Right lung (tissue), 5 donors: ENCODE results near the gene COMP. TPM values are rescaled to one million over a fixed set of nuclear protein-coding genes. Genes with fewer than 3 reads are reported as not detected.
A peak's percentile ranks its signal among the peaks of the same experiment; 100 is the strongest.

Experiments used
- DNase-seq, 2 donors: peaks; one replicate each; pipeline ENCODE4 v3.0.0-alpha.2; 2013
- polyA plus RNA-seq, 5 donors: library from polyadenylated mRNA; unstranded; fragments of 120-200 nt; gene quantifications; one replicate each; pipeline versions ENCODE4 v1.2.1 to v1.2.3, GENCODE V29; 2013; ENCODE audit warnings: inconsistent platforms in 1 of 5, low replicate concordance in 1 of 5; ENCODE audit not compliant: insufficient read length in 5 of 5, insufficient read depth in 1 of 5

Gene COMP
- polyA plus RNA-seq, 5 donors = 0.60 TPM; not detected in 4

DNA sequence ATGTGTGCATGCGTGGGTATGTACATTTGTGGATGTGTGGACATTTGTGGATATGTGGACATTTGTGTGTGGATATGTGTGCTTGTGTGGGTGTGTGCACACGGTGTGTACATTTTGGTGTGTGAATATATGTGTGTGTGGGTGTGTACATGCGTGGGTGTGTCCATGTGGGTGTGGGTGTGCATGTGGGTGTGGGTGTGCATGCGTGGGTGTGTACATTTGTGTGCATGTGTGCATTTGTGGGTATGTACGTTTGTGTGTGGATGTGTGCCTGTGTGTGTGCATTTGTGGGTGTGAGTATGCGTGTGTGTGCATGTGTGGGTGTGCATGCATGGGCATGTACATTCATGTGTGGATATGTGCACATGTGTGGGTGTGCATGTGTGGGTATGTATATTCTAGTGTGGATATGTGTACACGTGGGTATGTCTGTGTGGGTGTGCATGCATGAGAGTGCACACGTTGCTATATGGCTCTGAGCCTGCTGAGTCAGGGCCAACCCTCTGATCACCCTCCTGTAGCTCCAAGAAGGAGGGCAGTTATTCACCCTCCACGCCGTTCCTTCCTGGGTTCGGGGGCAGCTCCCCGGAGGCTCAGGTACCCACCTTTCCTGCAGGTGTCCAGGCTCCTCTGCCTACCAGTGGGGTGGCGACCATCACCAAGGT lies 20.3 kb downstream of the COMP start:
- no peak for DNase-seq

GRCh38 chr19:18769989-18770528 lies 21.0 kb downstream of the COMP start:
- no peak for DNase-seq

DNA sequence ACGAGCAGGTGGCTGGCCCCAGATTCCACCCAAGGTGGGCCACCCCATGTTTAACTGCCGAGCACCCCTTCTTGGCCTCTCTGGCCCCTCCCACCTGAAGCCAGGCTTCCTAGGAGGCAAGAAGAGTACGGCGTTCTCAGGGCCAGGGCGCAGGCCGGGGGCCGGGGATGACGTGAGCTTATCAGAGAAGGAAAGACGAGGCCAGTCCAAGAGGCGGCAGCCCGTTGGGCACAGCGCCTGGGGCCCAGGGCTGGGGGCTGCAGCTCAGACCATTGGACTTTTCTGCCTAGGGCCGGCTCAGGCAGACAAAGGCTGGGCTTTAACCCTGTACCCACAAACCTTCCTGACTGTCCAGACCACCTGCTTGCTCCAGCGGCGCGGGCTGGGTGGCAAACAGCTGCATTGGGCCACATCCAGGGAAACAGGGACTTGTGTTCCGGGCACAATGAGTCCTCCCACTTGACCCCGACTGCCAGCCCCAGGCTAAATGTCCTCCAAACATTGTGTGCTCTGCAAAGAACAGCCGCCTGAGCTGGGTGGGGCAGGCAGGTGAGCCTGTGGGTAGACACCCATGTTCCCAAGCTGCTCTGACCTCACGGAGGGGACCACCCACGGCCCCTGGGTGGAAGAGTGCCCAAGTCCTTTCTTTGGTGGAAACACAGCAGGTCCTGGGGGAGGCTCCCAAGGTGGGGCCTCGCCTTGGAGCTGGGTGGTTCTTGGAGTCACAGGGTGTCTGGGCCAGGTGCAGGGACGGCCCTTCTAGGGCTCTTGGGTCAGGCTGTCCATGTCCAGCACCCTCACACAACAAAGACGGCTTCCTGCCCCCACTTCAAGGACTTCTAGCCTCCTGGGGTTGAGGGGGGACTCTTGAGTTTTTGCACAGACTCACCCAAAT lies 21.9 kb downstream of the COMP start:
- no peak for DNase-seq

- no peak for DNase-seq
Observed at GRCh38 chr19:18768046-18768771, 22.9 kb downstream of the COMP start.

DNA sequence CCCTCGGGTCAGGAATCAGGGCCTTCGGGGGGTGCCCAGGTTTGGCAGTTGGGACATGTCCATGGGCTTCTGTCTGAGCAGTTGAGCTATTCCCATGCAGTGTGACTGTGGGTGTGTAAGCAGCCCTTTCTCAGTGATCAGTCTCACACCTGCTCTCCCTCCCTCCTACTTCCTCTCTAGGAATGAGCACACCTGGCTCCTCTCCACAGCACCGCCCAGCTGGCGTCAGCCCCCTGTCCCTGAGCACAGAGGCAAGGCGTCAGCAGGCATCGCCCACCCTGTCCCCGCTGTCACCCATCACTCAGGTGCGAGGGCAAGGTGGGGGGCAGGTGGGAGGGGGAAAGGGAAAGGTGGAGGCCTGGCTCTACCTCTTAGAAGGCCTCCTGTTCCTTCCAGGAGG lies 25.9 kb downstream of the COMP start:
- DNase-seq = no peak

GRCh38 chr19:18764591-18765051 lies 26.5 kb downstream of the COMP start:
- no peak for DNase-seq

GRCh38 chr19:18763674-18764590 lies 27.2 kb downstream of the COMP start:
- no peak for DNase-seq

DNA sequence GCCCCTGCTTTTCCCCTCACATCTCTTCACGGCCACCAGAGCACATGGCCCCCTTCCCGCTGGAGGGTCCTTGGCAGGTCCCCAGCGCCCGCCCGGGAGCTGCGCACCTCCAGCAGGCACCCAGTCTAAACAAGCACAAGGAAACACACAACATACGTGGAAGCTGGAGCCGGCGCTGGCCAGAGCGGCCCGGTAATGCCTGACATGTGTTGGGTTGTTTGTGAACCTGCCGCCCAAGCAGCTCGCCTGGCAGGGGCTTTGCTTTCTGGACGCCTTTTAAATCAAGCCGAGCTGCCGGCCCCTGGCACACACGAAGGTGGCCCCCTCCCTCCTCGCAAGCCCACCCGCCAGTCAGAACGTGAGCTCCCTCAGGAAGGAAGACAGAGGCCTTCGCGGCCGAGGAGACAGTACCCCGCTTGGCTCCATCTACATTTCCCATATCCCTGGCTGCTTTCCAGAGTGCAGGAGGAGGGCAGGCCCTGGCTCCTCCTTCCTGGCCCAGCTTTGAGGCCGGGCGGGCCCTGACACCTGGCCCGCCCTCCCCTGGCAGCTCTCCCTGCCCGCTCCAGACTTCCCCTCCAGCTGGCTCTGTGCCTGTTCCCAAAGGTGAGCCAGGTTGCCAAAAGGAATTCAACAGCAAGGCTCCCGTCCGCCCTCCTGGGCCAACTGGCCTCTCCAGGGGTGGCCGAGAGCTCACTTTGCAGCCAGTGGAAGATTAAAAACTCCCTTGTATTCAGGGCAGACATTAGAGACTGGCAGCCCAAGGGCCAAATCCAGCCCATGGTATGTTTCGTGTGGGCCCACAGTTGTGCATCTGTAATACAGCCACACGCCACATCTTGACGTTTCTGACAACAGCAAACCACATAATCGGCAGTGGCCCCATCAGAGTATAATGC lies 28.7 kb downstream of the COMP start:
- DNase-seq = peak; percentile 82 to 84

- DNase-seq = no peak
Observed at GRCh38 chr19:18761531-18762110, 29.5 kb downstream of the COMP start.

- no peak for DNase-seq
Observed at GRCh38 chr19:18760440-18761383, 30.4 kb downstream of the COMP start.

GRCh38 chr19:18759995-18760426 lies 31.1 kb downstream of the COMP start:
- no peak for DNase-seq

- DNase-seq = no peak
Observed at GRCh38 chr19:18759304-18759994, 31.7 kb downstream of the COMP start.

DNA sequence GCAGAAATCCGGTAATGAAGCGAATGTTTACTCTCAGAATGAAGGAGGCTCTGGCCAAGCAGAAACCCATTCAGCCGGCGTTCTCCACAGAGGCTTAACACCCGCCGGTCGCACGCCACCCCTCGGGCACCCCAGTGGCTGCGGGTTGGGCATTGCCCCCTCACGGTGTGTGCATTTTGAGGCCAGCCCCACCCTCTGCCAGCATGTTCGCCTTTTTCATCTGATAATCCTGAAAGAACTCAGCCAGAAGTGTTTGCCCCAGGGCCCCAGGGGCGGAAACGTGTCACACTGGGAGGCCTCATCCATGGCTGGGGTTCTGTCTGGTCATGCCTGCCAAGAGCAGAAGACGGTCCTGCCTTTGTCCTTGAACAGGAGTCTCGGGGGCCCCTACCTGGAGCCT lies 34.2 kb downstream of the COMP start:
- DNase-seq = peak; percentile 49 to 60

DNA sequence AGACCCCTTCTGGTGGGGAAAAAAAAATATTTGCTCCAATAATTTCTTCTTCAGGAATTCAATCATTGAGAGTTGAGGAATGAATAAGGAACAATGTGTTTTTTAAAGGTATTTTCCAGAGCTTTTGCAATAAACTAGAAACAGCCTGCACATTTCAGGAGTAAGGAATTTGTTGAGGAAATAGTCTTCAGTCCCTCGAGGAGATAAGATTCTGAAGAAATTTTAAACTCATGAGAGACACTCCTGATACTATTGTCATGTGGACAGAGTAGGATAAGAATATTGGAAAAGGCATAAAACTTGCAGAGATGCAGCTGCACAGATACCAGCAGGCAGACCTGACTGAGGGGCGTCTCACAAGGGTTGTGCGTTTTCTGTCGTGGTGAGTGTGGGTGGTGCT lies 36.6 kb downstream of the COMP start:
- no peak for DNase-seq

DNA sequence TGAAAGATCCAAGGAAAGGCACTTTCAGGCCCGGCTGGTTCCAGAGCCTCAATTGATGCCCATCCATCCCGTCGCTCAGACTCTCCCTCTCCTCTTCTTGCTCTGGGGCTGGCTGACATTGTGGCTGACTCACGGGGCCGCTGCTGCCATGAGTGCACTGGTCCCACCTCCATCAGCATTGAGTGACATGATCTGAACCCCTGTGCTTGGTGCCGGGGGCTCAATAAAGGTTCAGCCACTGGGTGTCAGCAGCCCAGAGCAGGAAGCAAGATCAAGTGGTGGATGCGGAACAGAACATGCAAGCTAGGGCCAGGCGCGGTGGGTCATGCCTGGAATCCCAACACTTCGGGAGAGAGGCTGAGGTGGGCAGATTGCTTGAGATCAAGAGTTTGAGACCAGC lies 39.5 kb downstream of the COMP start:
- no peak for DNase-seq

- no peak for DNase-seq
Observed at GRCh38 chr19:18750295-18750970, 40.7 kb downstream of the COMP start.
